Kidney (tissue), 14 donors: ENCODE measurements around the gene SOX13. TPM values are rescaled to one million over a fixed set of nuclear protein-coding genes. Genes with fewer than 3 reads are reported as not detected.

ENCODE experiments used
- DNase-seq, 5 donors: peaks; one replicate each; pipeline ENCODE4 v3.0.0-alpha.2; 2013 to 2020
- FAIRE-seq: peaks from 2 replicates; lab custom pipeline; 2012; peaks lifted over from hg19 to GRCh38; lab: Jason Lieb, UNC
- H3K27ac ChIP-seq, 2 donors: one replicate each; pipeline ENCODE4 v1.7.0; 2013; ENCODE audit warnings: low read depth in 2 of 2, low read length in 2 of 2, inconsistent platforms in 1 of 2
- H3K27me3 ChIP-seq: one replicate; pipeline ENCODE4 v1.7.1; 2013; ENCODE audit warnings: low read length, inconsistent platforms; ENCODE audit not compliant: control insufficient read depth, insufficient read depth
- H3K36me3 ChIP-seq, 3 donors: one replicate each; pipeline versions ENCODE4 v1.7.0 to v1.7.1; 2013; ENCODE audit warnings: low read length in 3 of 3, control low read depth in 1 of 3, inconsistent platforms in 1 of 3; ENCODE audit not compliant: insufficient read depth in 3 of 3, control insufficient read depth in 2 of 3
- H3K4me1 ChIP-seq, 3 donors: one replicate each; pipeline versions ENCODE4 v1.7.0 to v1.7.1; 2013; ENCODE audit warnings: low read length in 3 of 3, inconsistent platforms in 1 of 3, low read depth in 1 of 3; ENCODE audit not compliant: control insufficient read depth in 2 of 3, insufficient read depth in 2 of 3
- H3K4me3 ChIP-seq, 3 donors: one replicate each; pipeline versions ENCODE4 v1.7.0 to v1.8.1; 2013; ENCODE audit warnings: low read length in 3 of 3, control low read depth in 1 of 3, inconsistent platforms in 1 of 3
- H3K9ac ChIP-seq, 3 donors: one replicate each; pipeline versions ENCODE4 v1.7.0 to v1.7.1; 2013; ENCODE audit warnings: low read length in 3 of 3, control low read depth in 1 of 3, inconsistent platforms in 1 of 3
- H3K9me3 ChIP-seq, 3 donors: one replicate each; pipeline versions ENCODE4 v1.7.0 to v1.7.1; 2013; ENCODE audit warnings: low read length in 3 of 3, control low read depth in 1 of 3, inconsistent platforms in 1 of 3; ENCODE audit not compliant: control insufficient read depth in 2 of 3, insufficient read depth in 1 of 3
- CTCF ChIP-seq: IDR thresholded peaks from 3 replicates; pipeline ENCODE4 v1.5.1; 2012; ENCODE audit warnings: mild to moderate bottlenecking, moderate library complexity, borderline replicate concordance; ENCODE audit not compliant: insufficient read depth; ENCODE audit errors: extremely low read depth
- intact Hi-C: fragments of 100-400 bp; cut with DNase I; formaldehyde crosslinking; loops from one replicate; pipeline ENCODE4 v1.11.1; 2022
- polyA plus RNA-seq: library from polyadenylated mRNA; stranded (reverse); fragments of 350-450 nt; fragmentation: Illumina TruSeq; extraction: RNeasy Lipid Tissue Mini Kit (QIAGEN cat#74804); gene quantifications from one replicate; pipeline ENCODE4 v1.2.3, GENCODE V29; 2014; ENCODE audit warnings: low read depth, low replicate concordance; ENCODE audit not compliant: insufficient read depth
- total RNA-seq: library from RNA; stranded (reverse); fragmentation: NEBNext Ultra II Directional; extraction: Animal tissue kit (Norgen Biotek cat#: 25700); gene quantifications from one replicate; pipeline ENCODE4 v1.2.1, GENCODE V29; 2021
- donor health status: control.
- donor health status: control.
- donor health status: control.
- donor health status: control.
- donor health status: control.
- donor health status: DM: yes; HTN: yes; CAD: no.
- donor health status: Normal renal cell carcinoma (clear cell type).

The SOX13 gene
- total and polyA plus RNA-seq, 2 donors from 2014 or later, result 23.9 to 55.2 TPM

DNA sequence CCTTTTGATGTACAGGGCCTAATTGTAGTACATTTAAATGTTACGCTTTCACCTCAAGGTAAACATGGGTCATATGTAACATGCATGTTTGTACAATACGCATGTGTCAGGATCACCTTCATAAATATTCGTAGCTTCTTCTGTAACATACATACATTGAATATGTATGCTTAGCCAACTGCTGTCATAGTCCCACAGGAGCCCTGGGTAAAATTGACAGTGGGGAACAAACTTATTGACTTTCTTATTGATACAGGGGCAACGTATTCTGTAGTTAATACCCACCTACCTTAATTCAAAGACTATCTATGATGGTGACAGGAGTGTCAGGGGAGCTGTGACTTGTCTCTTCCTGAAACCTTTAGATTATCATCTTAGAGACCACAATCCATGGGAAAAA lies 96.9 kb downstream of the SOX13 start:
- Histone ChIP-seq H3K9me3 (peaks cover 0 to 10% (median 0%) of the 10 kb centered on the region in 3 donors), H3K4me3 (no peak overlapping the region), H3K36me3 (no peaks in the 10 kb centered on the region), H3K4me1 (no peaks in the 10 kb centered on the region), H3K9ac (no peak overlapping the region), H3K27me3 (no peaks in the 10 kb centered on the region), H3K27ac (no peak overlapping the region)
- FAIRE-seq (no peak), DNase-seq (no peak)
- TF ChIP-seq CTCF, result no peak
- intact Hi-C loops, result loop anchor here (10.0 kb wide), 1 partner anchor 195 kb away; no protein-coding TSS in a partner anchor

DNA sequence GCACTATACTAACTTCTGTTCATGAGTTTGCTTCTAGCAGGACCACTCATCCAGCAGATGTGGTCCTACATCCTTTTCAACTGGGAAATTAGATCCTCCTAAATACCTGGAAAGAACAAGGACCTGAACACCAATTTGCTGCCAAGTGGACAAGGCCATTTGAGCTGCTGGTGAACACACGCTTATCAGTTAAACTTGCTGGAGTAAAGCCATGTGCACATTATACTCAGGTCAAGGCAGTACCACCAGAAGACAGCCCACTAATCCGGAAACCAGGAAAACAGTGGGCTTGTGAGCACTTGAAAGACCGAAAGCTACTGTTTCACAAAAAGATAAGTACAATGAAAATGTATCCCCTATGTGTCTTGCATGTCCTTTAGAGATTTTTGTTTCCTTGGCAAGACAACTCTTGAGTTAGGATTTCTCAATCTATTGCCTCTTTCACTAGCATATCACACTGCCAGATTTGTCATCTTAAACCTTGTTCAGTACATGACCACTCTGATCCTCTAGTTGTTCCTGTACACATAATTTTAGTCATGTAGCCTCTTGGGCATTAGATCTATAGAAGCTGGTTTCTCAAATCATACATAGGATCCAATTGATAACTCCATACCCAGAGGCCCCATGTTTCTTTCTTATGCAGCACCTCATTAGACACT lies 97.7 kb downstream of the SOX13 start:
- Histone ChIP-seq H3K27ac (no peak overlapping the region), H3K4me3 (no peak overlapping the region), H3K9ac (no peak overlapping the region), H3K9me3 (peaks cover 0 to 10% (median 0%) of the 10 kb centered on the region in 3 donors), H3K36me3 (no peaks in the 10 kb centered on the region), H3K27me3 (no peaks in the 10 kb centered on the region), H3K4me1 (no peaks in the 10 kb centered on the region)
- intact Hi-C loops, result no loop called here
- FAIRE-seq (no peak), DNase-seq (no peak)
- TF ChIP-seq CTCF, result no peak

DNA sequence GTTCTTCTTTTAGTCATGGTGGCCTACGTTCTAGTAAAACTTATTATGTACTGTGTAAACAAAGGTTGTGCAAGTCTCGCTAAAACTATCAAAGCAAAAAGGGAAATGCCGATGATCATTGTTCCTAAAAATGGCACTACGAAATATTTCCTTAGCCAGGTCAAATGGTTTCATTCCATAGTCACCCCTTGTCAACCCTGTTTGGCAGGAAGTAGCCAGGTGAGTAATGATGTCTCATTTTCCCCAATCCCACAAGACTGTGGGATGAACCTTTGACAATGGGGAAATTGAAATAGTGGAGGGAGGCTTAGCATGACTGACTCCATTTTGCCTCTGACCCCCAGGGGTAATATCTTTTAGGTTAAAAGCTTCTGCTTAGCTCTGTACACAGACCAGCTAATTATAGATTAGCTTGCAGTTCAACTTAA lies 98.8 kb downstream of the SOX13 start:
- no peak for TF ChIP-seq CTCF
- H3K4me1 ChIP-seq, result no peaks in the 10 kb centered on the region
- H3K9me3 ChIP-seq, result peaks cover 0 to 10% (median 0%) of the 10 kb centered on the region in 3 donors
- H3K9ac ChIP-seq, result no peak overlapping the region
- intact Hi-C loops, result no loop called here
- no peak for DNase-seq
- no peaks in the 10 kb centered on the region for H3K27me3 ChIP-seq
- no peaks in the 10 kb centered on the region for H3K36me3 ChIP-seq
- no peak overlapping the region for H3K27ac ChIP-seq
- H3K4me3 ChIP-seq, result no peak overlapping the region
- FAIRE-seq, result no peak
